Stimulated activated effector memory CD8-positive, alpha-beta T cell treated with anti-CD3 and anti-CD28 coated beads, Interleukin-12 subunit alpha, Interleukin-12 subunit beta, amount 100 ng/mL, for 72 hours (primary cell): Measurements from ENCODE around the gene PER1.
"Not testable (repeated sequence)": the region's sequence is repeated elsewhere in the genome, so short reads cannot be mapped to it uniquely, and the experiment has no call there.

ENCODE experiments used
- ATAC-seq: fragments of 150-1000 bp; cut with Tn5 transposase; 2 replicates; pipeline ENCODE4 v1.10.0; 2021
- DNase-seq, 2 donors: peaks; one replicate each; pipeline ENCODE4 v3.0.0; 2021 to 2022; ENCODE audit warnings: low spot score in 2 of 2
- H3K27ac Mint-ChIP-seq: one replicate; pipeline ENCODE4 v1.8.0; 2022; ENCODE audit warnings: mild to moderate bottlenecking, mixed read lengths
- H3K36me3 Mint-ChIP-seq: one replicate; pipeline ENCODE4 v1.8.0; 2022; ENCODE audit warnings: mild to moderate bottlenecking, mixed read lengths
- H3K4me1 Mint-ChIP-seq: one replicate; pipeline ENCODE4 v1.8.0; 2022; ENCODE audit warnings: mixed read lengths
- H3K4me3 Mint-ChIP-seq: one replicate; pipeline ENCODE4 v1.8.0; 2022; ENCODE audit warnings: mild to moderate bottlenecking, mixed read lengths
- H3K9me3 Mint-ChIP-seq: one replicate; pipeline ENCODE4 v1.8.0; 2022; ENCODE audit warnings: mixed read lengths

Gene PER1

DNA sequence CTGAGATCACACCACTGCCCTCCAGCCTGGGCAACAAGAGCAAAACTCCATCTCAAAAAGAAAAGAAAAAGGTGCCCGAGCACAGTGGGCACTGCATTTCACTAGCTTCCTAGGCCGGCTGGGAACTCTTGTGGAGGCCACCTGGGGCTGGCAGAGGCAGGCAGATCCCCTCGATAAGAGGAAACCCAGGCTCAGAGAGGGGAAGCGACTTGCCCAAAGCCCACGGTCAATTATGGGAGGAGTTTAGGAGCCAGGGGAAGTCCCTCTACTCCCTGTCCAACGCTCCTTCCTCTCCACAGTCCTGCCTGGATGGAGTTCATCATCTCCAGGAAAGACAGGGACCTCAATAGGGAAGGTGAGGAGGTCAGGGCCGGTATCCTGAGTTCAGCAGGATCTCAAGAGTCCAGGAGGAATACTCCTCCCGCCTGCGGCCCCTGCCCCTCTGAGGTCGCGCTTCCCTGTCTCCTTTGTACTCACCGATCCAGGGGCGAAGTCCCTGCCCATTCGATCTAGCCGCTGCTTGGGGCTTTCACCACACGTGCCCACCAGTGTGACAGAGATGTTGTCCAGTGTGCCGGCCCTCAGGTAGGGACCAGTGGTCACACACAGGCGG, 34.7 kb downstream of the PER1 start:
- DNase-seq (no peak), ATAC-seq (no peak)
- peak overlapping the region; percentile 82 for H3K4me3 Mint-ChIP-seq
- H3K4me1 Mint-ChIP-seq, result peaks cover 42% of the 10 kb centered on the region
- H3K27ac Mint-ChIP-seq, result peak overlapping the region; percentile 100
- peaks cover 37% of the 10 kb centered on the region for H3K36me3 Mint-ChIP-seq
- no peaks in the 10 kb centered on the region for H3K9me3 Mint-ChIP-seq

DNA sequence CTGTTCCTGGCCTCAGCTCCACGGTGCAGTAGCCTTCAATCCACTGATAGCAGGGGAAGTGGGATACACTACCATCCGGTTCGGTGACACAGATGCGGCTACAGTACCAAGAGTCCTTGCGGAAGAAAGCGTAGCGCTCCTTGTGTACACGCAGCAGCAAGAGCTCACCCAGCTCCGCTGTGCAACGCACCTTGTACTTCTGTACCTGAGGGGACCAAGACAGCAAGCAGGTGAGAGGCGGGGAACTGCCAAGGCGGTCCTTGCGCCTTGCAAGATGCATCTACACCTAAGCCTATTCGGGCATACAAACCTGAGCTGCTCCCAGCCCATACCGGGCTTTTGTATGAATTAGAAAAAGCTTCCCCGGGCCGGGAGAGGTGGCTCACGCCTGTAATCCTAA, 35.4 kb downstream of the PER1 start:
- no peak for DNase-seq
- no peak for ATAC-seq
- H3K4me3 Mint-ChIP-seq, result no peak overlapping the region
- H3K27ac Mint-ChIP-seq, result no peak overlapping the region
- H3K9me3 Mint-ChIP-seq, result no peaks in the 10 kb centered on the region
- H3K4me1 Mint-ChIP-seq, result peaks cover 39% of the 10 kb centered on the region
- peaks cover 34% of the 10 kb centered on the region for H3K36me3 Mint-ChIP-seq

DNA sequence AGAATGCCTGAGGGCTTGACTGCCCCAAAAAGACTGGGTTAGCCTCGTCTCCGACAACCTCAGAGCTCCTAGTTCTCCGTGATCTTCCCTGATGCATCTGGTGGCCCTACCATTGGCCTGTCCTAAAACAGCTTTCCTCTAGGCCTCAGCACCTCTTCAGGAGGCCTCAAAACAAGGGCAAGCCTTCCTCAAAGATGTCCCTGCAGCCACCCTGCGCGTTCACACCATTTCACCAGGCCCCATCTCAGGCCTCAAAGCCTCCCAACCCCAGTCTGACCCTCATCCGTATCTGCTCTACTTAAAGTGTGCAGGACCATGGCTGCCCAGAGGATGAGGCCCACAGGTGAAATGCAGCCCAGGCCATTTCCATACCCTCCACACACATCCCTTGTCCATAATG, 41.3 kb downstream of the PER1 start:
- no peak for DNase-seq
- Mint-ChIP-seq H3K36me3 (no peaks in the 10 kb centered on the region), H3K4me3 (no peak overlapping the region), H3K4me1 (peaks cover 9% of the 10 kb centered on the region), H3K9me3 (no peaks in the 10 kb centered on the region), H3K27ac (no peak overlapping the region)
- ATAC-seq, result no peak

DNA sequence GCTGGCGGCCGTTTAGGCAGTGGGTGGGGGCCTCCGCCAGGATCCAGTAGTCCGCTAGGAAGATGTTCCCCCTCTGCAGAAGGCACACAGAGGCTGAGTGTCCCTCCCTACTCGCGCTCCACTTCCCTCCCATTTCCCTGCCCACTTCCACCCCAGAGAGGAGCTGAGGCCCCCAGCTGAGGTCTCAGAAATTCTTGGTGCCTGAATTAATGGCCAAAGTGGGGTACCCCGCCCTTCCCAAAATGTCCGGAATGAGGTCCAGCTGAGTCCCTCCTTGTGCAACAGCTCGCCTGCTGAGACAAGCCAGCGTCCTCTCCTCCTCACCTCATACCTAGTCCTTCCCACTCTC, 41.8 kb downstream of the PER1 start:
- DNase-seq, result no peak
- Mint-ChIP-seq H3K36me3 (no peaks in the 10 kb centered on the region), H3K4me1 (peaks cover 9% of the 10 kb centered on the region), H3K9me3 (no peaks in the 10 kb centered on the region), H3K27ac (no peak overlapping the region), H3K4me3 (peak overlapping the region; percentile 17)
- no peak for ATAC-seq

DNA sequence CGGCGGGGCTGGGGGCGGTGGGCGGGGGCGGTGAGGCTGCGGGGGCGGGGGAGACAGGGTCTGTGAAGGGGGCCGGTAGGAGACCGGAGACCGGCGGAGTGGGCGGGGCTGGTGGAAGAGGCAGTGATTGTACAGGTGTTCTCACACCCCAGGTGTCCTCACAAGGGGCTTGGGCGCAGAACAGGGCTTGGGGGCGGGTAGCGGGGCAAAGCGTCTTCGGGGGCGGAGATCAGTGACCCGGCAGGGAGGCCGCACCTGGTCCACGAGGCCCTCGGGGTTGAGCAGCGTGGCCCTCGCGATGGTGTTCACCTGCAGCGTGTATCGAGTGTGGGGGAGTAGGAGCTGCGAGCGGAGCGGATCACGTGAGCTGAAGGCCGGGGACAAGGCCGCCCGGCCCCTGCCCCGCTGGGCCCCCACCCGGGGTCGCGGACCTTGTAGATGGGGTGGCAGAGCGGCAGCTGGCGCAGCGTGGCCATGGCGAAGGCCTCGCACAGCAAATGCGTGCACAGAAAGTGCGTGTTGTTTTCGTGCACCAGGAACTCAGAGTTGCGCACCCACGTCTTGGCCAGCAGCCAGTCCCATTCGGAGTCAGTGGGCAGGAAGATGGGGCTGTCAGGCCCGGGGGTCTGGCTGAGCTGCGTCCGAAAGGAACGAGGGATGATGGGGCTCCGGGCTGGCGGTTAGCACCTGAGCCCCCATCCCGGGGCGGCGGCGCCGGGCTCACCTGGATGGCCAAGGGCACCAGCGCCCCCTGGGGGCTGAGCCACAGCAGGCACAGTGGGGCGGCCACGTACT, 42.3 kb downstream of the PER1 start:
- Mint-ChIP-seq H3K4me1 (peaks cover 9% of the 10 kb centered on the region), H3K4me3 (peak overlapping the region; percentile 17), H3K9me3 (no peaks in the 10 kb centered on the region), H3K36me3 (no peaks in the 10 kb centered on the region), H3K27ac (no peak overlapping the region)
- peak; percentile 90 for ATAC-seq
- DNase-seq, result peak; percentile 77 to 84

DNA sequence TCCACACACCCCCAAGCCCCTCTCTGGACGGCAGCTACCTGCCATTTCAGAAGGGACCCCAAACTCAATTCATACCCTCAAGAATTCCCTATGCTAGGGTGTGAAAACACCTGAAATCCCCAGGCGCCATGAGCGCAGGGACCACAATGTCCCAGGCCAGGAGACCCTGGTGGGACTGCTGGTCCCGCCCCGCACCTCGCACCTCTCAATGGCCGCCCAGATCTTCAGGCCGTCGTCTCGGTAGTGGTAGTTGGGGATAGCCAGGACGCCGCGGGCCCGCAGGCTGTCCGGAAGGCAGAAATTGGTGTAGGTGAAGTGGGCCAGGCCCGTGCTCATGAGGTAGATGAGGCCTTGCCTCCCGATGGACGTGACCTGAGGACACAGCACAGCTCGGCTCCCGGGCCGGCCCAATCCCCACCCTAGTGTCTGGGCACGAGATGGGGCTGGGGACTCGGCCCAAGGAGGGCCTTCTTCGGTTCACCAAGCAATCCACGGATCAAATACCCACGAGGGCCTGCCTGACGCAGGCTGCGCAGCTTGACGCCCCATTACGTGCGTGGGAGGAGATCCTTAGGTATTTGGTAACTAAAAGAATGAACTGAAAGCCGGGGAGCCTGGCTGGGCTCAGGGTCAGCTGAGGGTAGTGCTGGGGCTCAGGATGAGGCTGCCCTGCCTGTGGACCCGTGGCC, 43.1 kb downstream of the PER1 start:
- no peaks in the 10 kb centered on the region for H3K36me3 Mint-ChIP-seq
- ATAC-seq (no peak), DNase-seq (no peak)
- no peak overlapping the region for H3K27ac Mint-ChIP-seq
- peaks cover 9% of the 10 kb centered on the region for H3K4me1 Mint-ChIP-seq
- H3K9me3 Mint-ChIP-seq, result no peaks in the 10 kb centered on the region
- H3K4me3 Mint-ChIP-seq, result peak overlapping the region; percentile 17

DNA sequence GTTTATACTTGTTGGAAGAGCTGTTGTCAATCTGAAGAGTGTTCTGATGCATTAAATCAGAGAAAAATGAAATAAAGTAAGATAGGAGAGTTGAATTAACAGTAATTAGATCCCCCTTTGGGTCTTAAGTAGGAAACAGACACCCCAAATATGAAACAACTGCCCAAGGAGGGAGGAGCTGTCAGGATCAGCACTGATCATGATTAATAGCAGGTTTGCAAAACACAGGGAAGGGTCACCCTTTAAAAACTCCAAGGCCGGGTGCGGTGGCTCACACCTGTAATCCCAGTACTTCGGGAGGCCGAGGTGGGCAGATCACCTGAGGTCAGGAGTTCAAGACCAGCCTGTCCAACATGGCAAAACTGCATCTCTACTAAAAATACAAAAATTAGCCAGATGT, 45.2 kb downstream of the PER1 start:
- not testable (repeated sequence) for H3K27ac Mint-ChIP-seq, DNase-seq, H3K9me3 Mint-ChIP-seq, H3K4me3 Mint-ChIP-seq, H3K4me1 Mint-ChIP-seq, H3K36me3 Mint-ChIP-seq, ATAC-seq

DNA sequence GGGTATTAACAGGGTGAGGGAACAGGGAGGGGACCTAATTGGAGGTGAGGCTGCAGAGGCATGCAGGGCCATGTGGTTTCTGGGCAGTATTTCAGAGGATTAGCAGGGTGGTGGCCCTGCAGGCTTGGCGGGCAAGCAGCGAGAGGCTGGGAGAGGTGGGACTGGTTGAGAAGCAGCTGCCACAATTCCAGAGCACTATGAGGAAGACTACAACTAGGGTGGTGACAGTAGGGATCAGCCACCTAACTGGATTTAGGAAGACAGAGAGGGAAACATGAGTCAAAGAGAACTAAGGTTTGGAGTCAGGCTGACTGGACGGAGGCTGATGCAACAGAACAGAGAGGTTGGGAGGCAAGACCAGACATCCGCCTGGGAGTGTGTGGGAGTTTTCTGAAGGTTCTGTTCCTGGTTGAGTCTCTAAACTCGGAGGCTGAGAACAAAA, 46.2 kb downstream of the PER1 start:
- DNase-seq (no peak), ATAC-seq (no peak)
- Mint-ChIP-seq H3K9me3 (no peaks in the 10 kb centered on the region), H3K36me3 (no peaks in the 10 kb centered on the region), H3K27ac (no peak overlapping the region), H3K4me3 (no peak overlapping the region), H3K4me1 (peaks cover 5% of the 10 kb centered on the region)

DNA sequence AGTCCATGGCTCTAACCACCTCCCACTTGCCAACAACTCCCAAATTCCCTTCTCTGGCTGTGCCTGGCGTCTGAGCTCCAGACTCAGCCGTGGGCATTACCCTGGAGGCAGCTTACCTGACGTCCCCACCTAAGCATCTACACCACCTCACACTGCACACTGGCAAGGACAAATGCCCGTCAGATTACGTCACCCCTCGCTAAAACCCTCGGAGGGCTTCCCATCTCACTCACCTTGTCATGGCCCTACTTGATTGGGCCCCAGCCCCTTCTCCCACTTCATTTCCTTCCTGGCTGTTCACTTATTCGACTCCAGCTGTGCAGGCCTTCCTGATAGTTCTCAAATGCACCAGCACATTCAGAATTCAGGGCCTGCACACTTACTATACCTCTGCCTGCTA, 47.3 kb downstream of the PER1 start:
- H3K36me3 Mint-ChIP-seq, result no peaks in the 10 kb centered on the region
- no peaks in the 10 kb centered on the region for H3K9me3 Mint-ChIP-seq

DNA sequence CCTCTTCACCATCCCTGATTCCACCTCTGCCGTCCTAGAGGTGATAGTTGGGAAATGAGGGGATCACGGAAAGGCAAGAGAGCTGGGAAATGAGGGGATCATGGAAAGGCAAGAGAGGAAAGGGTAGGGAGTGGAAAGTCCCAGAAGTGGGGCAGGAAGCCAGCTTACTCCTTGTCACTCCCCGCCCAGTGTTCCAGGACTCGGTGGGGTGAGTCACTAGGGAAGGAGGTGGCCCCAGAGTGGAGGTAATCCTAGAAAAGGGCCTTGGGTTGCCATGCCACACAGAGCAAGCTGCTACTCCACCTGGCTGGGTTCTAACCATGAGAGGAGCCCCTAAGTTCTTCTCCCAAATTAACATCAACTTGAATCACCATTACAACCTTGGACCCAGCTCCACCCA, 48.7 kb downstream of the PER1 start:
- no peaks in the 10 kb centered on the region for H3K4me1 Mint-ChIP-seq
- no peak for DNase-seq
- no peaks in the 10 kb centered on the region for H3K9me3 Mint-ChIP-seq
- no peaks in the 10 kb centered on the region for H3K36me3 Mint-ChIP-seq
- H3K27ac Mint-ChIP-seq, result no peak overlapping the region
- H3K4me3 Mint-ChIP-seq, result no peak overlapping the region
- ATAC-seq, result no peak

More for the DNA sequence above, 47.3 kb downstream of the PER1 start:
- no peak for ATAC-seq
- H3K4me1 Mint-ChIP-seq, result no peaks in the 10 kb centered on the region
- no peak for DNase-seq
- H3K27ac Mint-ChIP-seq, result no peak overlapping the region
- H3K4me3 Mint-ChIP-seq, result no peak overlapping the region

DNA sequence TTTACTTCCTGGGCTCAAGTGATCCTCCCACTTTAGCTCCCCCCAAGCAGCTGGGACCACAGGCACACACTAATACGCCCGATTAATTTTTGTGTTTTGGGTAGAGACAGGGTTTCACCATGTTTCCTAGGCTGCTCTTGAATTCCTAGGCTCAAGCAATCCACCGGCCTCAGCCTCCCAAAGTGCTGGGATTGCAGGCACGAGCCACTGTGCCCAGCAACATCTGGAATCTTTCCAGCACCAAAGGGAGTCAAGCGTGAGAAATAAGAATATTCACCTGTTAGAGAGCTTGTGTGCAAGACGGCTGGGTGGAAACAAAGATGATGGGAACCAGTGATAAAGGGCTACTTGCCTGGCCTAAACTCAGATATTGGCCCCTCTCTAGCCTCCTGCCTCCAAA, 50.5 kb downstream of the PER1 start:
- ATAC-seq, result no peak
- Mint-ChIP-seq H3K36me3 (no peaks in the 10 kb centered on the region), H3K27ac (no peak overlapping the region), H3K9me3 (no peaks in the 10 kb centered on the region), H3K4me3 (no peak overlapping the region), H3K4me1 (no peaks in the 10 kb centered on the region)
- no peak for DNase-seq

DNA sequence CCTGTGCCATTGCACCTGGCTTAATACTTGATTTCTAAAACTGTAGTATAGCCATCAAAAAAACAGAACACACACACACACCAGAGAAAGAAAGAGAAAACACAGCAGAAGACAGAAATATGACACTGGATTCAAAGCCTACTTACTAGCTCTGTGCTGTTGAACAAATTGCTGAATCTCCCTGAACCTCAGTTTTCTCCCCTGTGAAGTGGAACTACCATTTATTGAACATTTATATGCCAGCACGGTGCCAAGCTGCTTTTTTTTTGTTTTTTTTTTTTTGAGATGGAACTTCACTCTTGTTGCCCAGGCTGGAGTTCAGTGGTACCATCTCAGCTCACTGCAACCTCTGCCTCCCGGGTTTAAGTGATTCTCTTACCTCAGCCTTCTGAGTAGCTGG, 51.4 kb downstream of the PER1 start:
- no peaks in the 10 kb centered on the region for H3K4me1 Mint-ChIP-seq
- no peak overlapping the region for H3K4me3 Mint-ChIP-seq
- ATAC-seq (no peak), DNase-seq (no peak)
- H3K36me3 Mint-ChIP-seq, result no peaks in the 10 kb centered on the region
- no peaks in the 10 kb centered on the region for H3K9me3 Mint-ChIP-seq
- no peak overlapping the region for H3K27ac Mint-ChIP-seq

DNA sequence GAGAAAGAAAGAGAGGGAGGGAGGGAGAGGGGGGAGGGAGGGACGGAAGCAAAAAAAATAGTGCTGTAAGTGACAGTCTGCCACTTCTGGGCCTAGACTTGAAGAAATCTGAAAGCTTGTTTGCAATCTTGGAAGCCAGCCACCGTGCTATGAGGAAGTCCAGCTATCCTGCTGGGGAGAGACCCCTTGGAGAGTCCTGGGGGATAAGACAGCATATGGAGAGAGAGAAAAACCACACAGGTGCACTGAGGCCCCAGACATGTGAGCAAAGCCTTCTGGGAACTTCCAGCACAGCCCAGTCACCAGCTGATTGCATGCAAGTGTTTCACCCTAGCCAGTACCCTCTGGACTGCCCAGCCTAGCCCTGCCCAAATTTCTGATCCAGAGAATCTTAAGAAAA, 52.1 kb downstream of the PER1 start:
- H3K4me3 Mint-ChIP-seq, result no peak overlapping the region
- H3K27ac Mint-ChIP-seq, result no peak overlapping the region
- no peaks in the 10 kb centered on the region for H3K9me3 Mint-ChIP-seq
- ATAC-seq, result no peak
- H3K4me1 Mint-ChIP-seq, result no peaks in the 10 kb centered on the region
- H3K36me3 Mint-ChIP-seq, result no peaks in the 10 kb centered on the region
- no peak for DNase-seq

DNA sequence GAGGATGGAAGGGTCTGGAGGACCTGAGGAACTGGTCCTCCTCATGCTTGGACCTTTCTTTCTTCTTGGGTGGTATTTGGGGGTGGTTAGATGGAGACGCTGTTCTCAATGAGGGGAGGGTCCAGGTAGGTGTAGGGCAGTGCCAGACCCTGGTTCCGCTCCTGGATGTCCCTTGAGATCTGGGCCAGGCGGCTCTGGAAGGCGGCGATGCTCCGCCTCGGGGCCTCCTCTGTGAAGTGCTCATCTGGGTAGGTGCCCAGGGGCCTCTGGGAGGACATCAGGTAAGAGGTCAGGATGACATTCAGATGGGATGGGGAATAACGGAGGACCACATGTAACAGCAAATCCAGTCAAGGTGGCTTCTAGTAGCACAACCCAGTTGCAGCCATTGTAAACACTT, 55.7 kb downstream of the PER1 start:
- Mint-ChIP-seq H3K36me3 (no peaks in the 10 kb centered on the region), H3K4me3 (no peak overlapping the region), H3K9me3 (no peaks in the 10 kb centered on the region), H3K27ac (peak overlapping the region; percentile 26), H3K4me1 (peaks cover 6% of the 10 kb centered on the region)
- ATAC-seq, result no peak
- no peak for DNase-seq

DNA sequence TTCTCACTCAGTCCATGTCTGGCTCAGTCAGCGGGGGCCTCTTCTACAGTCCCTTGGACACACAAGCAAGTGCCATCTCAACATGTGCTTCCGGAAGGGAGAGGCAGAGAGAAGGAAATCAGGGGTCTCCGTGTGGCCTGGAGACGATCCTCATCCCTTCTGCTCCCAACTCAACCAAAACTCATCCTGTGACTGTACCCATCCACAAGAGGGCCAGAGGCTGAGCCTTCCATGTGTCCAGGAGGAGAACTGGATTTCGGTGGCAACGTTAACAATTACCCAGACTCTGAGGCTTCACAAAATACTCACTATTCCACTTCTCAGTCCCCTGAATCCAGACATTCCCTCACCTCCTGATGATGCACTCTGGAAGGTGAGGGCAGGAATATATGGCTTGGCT, 56.8 kb downstream of the PER1 start:
- no peaks in the 10 kb centered on the region for H3K36me3 Mint-ChIP-seq
- H3K4me1 Mint-ChIP-seq, result peaks cover 6% of the 10 kb centered on the region
- H3K9me3 Mint-ChIP-seq, result no peaks in the 10 kb centered on the region
- no peak overlapping the region for H3K4me3 Mint-ChIP-seq
- H3K27ac Mint-ChIP-seq, result no peak overlapping the region
- no peak for DNase-seq
- no peak for ATAC-seq
